AG04449 (cell line): Measurements from ENCODE around the gene TM4SF1.

Source experiments
- CTCF ChIA-PET: fragments of 350-600 bp; formaldehyde crosslinking; extraction: SDS; loops from one replicate; lab custom pipeline; 2021; ENCODE audit warnings: antibody characterized with exemption; lab: Yijun Ruan, JAX
- POLR2A ChIA-PET: fragments of 400-600, 350-600 bp; formaldehyde crosslinking; extraction: SDS; loops from one replicate; lab custom pipeline; 2020; ENCODE audit warnings: antibody characterized with exemption, inconsistent platforms; lab: Yijun Ruan, JAX
- DNase-seq: peaks from one replicate; pipeline ENCODE4 v3.0.0-alpha.2; 2010; ENCODE audit warnings: low read depth, low spot score
- H3K4me3 ChIP-seq: 2 replicates; pipeline ENCODE4 v1.5.1; 2011; ENCODE audit warnings: low read depth, mild to moderate bottlenecking, control low read depth, low read length
- TF ChIP-seq, protein P1 (sequence below): IDR thresholded peaks from one replicate; pipeline ENCODE4 v1.5.1; 2011; ENCODE audit warnings: mild to moderate bottlenecking, moderate library complexity, low read length, control low read depth, inconsistent platforms; ENCODE audit not compliant: insufficient read depth; ENCODE audit errors: missing control alignments

Gene TM4SF1

GRCh38 chr3:149336925-149337324, 40.5 kb downstream of the TM4SF1 start:
- ChIA-PET CTCF (interaction anchor here (0.7 to 6.3 kb wide), 6 partner anchors 15 to 382 kb away, joined by 3 to 55 read pairs (median 10); no protein-coding TSS in a partner anchor), POLR2A (no interaction called here)
- no peak overlapping the region for H3K4me3 ChIP-seq
- no peak for DNase-seq
- TF ChIP-seq, protein P1, sequence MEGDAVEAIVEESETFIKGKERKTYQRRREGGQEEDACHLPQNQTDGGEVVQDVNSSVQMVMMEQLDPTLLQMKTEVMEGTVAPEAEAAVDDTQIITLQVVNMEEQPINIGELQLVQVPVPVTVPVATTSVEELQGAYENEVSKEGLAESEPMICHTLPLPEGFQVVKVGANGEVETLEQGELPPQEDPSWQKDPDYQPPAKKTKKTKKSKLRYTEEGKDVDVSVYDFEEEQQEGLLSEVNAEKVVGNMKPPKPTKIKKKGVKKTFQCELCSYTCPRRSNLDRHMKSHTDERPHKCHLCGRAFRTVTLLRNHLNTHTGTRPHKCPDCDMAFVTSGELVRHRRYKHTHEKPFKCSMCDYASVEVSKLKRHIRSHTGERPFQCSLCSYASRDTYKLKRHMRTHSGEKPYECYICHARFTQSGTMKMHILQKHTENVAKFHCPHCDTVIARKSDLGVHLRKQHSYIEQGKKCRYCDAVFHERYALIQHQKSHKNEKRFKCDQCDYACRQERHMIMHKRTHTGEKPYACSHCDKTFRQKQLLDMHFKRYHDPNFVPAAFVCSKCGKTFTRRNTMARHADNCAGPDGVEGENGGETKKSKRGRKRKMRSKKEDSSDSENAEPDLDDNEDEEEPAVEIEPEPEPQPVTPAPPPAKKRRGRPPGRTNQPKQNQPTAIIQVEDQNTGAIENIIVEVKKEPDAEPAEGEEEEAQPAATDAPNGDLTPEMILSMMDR, result no peak

DNA sequence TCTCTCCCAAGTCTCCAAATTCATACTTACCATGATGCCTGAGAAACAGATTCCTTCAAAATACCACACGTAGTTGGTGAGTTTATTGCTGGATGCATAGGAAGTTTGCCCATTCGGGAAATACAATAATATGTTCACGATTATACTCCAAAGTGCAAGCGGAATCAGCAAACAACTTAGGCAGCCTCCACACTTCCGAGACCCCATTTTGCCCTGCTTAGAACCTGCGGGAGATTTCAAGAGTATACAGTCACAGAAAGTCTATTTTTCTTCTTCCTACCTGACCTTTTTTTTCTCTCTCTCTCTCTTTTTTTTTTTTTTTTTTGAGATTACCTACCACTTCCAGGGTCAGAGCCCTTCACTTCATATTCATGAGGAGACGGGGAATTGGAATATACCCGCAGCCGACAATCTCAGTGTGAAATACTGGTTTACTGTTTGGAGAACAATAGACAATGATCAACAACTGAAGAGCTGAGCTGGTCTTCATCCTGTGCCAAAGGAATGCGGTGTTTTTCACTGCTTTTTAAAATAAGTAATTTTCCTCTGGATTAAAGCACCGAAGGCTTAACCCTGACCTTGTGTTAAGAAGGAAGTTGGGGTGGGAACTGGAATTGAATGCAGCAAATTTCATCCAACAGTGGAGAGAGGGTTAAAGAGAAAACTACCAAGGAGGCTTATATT, 44.1 kb downstream of the TM4SF1 start, which contains the start of gene TM4SF18:
TM4SF18 (minus strand) TSS at position 461 of the 684 bp plus-strand sequence; CDS start at position 207, 254 bp downstream.
- CTCF ChIA-PET, result interaction anchor here (0.8 to 6.3 kb wide), 15 partner anchors 9 to 383 kb away, joined by 3 to 55 read pairs (median 3); partner anchors contain the start of gene GYG1
- H3K4me3 ChIP-seq, result no peak within 1 kb of the TSS
- TF ChIP-seq, protein P1, result no peak
- POLR2A ChIA-PET, result interaction anchor here (0.7 kb wide), 1 partner anchor 246 kb away, joined by 3 read pairs; no protein-coding TSS in a partner anchor
- no peak for DNase-seq

- no peak for DNase-seq
- POLR2A ChIA-PET, result interaction anchor here (0.7 kb wide), 1 partner anchor 246 kb away, joined by 3 read pairs; no protein-coding TSS in a partner anchor
- CTCF ChIA-PET, result interaction anchor here (0.9 to 6.3 kb wide), 10 partner anchors 8 to 378 kb away, joined by 3 to 55 read pairs (median 7); partner anchors contain the start of gene GYG1
- TF ChIP-seq, protein P1, result no peak
- no peak overlapping the region for H3K4me3 ChIP-seq
These were observed 44.7 kb downstream of the TM4SF1 start for GRCh38 chr3:149332771-149333170.

DNA sequence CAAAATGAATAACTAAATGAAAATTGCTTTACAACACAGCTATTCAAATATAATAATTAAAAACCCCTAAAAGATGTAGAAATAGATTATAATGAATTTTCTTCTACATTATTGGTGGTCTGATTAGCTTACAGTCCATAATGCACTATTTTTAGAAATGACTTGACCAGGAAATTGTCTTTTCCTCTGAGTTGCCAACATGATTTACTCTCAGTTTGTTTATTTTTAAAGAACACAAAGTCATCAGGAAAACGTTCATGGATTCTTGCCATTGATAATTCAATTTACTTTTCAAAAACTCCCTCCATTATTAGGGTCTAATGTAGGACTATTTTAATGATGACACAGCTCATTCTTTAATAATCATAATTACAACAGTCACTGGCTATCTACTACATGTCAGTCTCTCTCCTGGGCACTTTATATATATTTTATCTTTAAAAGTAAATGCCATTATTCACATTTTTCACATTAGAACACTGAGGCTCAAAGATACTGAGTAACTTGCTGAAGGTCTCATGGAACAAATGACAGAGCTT, 45.2 kb downstream of the TM4SF1 start:
- ChIA-PET CTCF (interaction anchor here (0.7 to 6.3 kb wide), 11 partner anchors 8 to 378 kb away, joined by 3 to 55 read pairs (median 4); no protein-coding TSS in a partner anchor), POLR2A (interaction anchor here (0.7 kb wide), 1 partner anchor 247 kb away, joined by 3 read pairs; no protein-coding TSS in a partner anchor)
- DNase-seq, result no peak
- no peak overlapping the region for H3K4me3 ChIP-seq
- TF ChIP-seq, protein P1, result no peak

DNA sequence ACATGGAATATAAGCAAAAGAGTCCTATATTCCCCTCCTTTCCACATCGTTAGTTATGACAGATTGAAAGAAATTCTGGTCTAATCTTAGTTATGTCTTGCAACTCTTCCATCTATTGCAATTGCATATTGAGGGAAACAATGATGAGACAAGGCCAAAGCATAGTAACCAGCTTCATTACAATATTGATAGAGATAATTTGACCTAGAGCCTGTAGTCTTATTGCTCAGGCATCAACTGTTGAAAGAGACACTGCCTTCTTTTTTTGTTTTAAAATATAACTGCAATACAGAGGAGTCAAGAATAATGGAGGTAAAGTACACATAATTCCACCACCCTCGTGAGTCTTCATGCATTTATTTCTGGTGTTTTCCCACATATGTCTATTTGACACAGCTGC, 46.1 kb downstream of the TM4SF1 start:
- POLR2A ChIA-PET, result no interaction called here
- TF ChIP-seq, protein P1, result no peak
- CTCF ChIA-PET, result interaction anchor here (0.9 to 6.3 kb wide), 6 partner anchors 12 to 377 kb away, joined by 3 to 55 read pairs (median 4); no protein-coding TSS in a partner anchor
- H3K4me3 ChIP-seq, result no peak overlapping the region
- no peak for DNase-seq
